H1 (cell line): ENCODE measurements around the gene VENTX. TPM values are rescaled to one million over a fixed set of nuclear protein-coding genes. Genes with fewer than 3 reads are reported as not detected.

Experiments
- CEBPB ChIP-seq: IDR thresholded peaks from 2 replicates; pipeline ENCODE4 v1.6.1; 2012; ENCODE audit warnings: low read depth, low read length
- PHF8 ChIP-seq: fragments of 200-600 bp; sonication (generic); conservative IDR thresholded peaks from 2 replicates; pipeline ENCODE4 v1.7.1; 2012; ENCODE audit warnings: low read depth, mild to moderate bottlenecking, inconsistent platforms, low read length, moderate library complexity
- ZNF274 ChIP-seq: IDR thresholded peaks from 2 replicates; pipeline ENCODE4 v1.7.0; 2012; ENCODE audit warnings: low read length, borderline replicate concordance; ENCODE audit errors: extremely low read depth
- polyA plus RNA-seq, 7 experiments: library from polyadenylated mRNA; depleted of rRNA in 3 of 7; stranded (reverse) in 5 of 7; unstranded in 2 of 7; fragments of >200 nt in 5 of 7; fragments of 200-250 nt in 2 of 7; gene quantifications; 1 replicate in 5 of 7; 2 replicates in 1 of 7; 4 replicates in 1 of 7; pipeline versions ENCODE4 v1.2.1 to v1.2.3, GENCODE V29; 2011 to 2013; ENCODE audit warnings: missing spikeins in 2 of 7, mixed read lengths in 2 of 7
- total RNA-seq: library from RNA; stranded (reverse); fragmentation: NEBNext Ultra II Directional; extraction: Animal tissue kit (Norgen Biotek cat#: 25700); gene quantifications from 2 replicates; pipeline ENCODE4 v1.2.1, GENCODE V29; 2021
- TF ChIP-seq, protein P1 (sequence below): fragments of 300-600 bp; sonication (generic); IDR thresholded peaks from 2 replicates; pipeline ENCODE4 v1.7.1; 2012; ENCODE audit warnings: low read length, moderate library complexity, mild to moderate bottlenecking, inconsistent platforms; ENCODE audit not compliant: insufficient replicate concordance
- TF ChIP-seq, protein P2 (sequence below): IDR thresholded peaks from 2 replicates; pipeline ENCODE4 v1.6.1; 2012; ENCODE audit warnings: low read length, inconsistent platforms

Gene VENTX
- total and polyA plus RNA-seq, 2 of the 8 experiments (the other 6 are each of a cell fraction or from before 2014, with no cell fraction given), result 5.6 TPM

DNA sequence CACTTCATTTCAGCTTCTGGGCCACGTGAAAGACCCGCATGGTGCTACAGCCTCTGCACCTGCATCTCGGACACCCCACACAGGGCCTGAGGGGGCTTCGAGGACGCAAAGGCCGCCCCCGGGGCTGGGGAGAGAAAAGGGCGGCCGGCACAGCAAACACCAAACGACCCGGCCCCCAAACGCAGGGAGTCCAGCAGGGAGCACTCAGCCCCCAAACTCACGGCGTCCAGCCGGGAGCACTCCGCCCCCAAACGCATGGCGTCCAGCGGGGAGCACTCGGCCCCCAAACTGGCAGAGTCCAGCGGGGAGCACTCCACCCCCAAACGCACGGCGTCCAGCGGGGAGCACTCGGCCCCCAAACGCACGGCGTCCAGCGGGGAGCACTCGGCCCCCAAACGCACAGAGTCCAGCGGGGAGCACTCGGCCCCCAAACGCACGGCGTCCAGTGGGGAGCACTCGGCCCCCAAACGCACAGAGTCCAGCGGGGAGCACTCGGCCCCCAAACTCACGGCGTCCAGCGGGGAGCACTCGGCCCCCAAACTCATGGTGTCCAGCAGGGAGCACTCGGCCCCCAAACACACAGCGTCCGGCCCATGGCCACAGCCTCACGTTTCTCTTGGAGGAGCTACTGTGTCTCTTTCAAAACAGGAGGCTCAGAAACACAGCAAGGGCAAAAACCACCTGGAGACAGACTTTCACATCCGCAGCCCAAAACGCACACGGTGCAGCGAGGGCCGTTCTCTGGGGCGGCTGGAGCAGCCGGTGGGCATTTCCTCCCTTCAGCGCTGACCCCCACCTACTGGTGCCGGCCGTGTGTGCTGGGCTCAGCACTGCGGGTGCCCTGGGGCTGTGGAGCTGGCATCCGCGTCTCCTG, 34.6 kb upstream of the VENTX start (continued):
- TF ChIP-seq, protein P1, sequence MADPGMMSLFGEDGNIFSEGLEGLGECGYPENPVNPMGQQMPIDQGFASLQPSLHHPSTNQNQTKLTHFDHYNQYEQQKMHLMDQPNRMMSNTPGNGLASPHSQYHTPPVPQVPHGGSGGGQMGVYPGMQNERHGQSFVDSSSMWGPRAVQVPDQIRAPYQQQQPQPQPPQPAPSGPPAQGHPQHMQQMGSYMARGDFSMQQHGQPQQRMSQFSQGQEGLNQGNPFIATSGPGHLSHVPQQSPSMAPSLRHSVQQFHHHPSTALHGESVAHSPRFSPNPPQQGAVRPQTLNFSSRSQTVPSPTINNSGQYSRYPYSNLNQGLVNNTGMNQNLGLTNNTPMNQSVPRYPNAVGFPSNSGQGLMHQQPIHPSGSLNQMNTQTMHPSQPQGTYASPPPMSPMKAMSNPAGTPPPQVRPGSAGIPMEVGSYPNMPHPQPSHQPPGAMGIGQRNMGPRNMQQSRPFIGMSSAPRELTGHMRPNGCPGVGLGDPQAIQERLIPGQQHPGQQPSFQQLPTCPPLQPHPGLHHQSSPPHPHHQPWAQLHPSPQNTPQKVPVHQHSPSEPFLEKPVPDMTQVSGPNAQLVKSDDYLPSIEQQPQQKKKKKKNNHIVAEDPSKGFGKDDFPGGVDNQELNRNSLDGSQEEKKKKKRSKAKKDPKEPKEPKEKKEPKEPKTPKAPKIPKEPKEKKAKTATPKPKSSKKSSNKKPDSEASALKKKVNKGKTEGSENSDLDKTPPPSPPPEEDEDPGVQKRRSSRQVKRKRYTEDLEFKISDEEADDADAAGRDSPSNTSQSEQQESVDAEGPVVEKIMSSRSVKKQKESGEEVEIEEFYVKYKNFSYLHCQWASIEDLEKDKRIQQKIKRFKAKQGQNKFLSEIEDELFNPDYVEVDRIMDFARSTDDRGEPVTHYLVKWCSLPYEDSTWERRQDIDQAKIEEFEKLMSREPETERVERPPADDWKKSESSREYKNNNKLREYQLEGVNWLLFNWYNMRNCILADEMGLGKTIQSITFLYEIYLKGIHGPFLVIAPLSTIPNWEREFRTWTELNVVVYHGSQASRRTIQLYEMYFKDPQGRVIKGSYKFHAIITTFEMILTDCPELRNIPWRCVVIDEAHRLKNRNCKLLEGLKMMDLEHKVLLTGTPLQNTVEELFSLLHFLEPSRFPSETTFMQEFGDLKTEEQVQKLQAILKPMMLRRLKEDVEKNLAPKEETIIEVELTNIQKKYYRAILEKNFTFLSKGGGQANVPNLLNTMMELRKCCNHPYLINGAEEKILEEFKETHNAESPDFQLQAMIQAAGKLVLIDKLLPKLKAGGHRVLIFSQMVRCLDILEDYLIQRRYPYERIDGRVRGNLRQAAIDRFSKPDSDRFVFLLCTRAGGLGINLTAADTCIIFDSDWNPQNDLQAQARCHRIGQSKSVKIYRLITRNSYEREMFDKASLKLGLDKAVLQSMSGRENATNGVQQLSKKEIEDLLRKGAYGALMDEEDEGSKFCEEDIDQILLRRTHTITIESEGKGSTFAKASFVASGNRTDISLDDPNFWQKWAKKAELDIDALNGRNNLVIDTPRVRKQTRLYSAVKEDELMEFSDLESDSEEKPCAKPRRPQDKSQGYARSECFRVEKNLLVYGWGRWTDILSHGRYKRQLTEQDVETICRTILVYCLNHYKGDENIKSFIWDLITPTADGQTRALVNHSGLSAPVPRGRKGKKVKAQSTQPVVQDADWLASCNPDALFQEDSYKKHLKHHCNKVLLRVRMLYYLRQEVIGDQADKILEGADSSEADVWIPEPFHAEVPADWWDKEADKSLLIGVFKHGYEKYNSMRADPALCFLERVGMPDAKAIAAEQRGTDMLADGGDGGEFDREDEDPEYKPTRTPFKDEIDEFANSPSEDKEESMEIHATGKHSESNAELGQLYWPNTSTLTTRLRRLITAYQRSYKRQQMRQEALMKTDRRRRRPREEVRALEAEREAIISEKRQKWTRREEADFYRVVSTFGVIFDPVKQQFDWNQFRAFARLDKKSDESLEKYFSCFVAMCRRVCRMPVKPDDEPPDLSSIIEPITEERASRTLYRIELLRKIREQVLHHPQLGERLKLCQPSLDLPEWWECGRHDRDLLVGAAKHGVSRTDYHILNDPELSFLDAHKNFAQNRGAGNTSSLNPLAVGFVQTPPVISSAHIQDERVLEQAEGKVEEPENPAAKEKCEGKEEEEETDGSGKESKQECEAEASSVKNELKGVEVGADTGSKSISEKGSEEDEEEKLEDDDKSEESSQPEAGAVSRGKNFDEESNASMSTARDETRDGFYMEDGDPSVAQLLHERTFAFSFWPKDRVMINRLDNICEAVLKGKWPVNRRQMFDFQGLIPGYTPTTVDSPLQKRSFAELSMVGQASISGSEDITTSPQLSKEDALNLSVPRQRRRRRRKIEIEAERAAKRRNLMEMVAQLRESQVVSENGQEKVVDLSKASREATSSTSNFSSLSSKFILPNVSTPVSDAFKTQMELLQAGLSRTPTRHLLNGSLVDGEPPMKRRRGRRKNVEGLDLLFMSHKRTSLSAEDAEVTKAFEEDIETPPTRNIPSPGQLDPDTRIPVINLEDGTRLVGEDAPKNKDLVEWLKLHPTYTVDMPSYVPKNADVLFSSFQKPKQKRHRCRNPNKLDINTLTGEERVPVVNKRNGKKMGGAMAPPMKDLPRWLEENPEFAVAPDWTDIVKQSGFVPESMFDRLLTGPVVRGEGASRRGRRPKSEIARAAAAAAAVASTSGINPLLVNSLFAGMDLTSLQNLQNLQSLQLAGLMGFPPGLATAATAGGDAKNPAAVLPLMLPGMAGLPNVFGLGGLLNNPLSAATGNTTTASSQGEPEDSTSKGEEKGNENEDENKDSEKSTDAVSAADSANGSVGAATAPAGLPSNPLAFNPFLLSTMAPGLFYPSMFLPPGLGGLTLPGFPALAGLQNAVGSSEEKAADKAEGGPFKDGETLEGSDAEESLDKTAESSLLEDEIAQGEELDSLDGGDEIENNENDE, result no peak
- TF ChIP-seq ZNF274 (no peak), CEBPB (no peak), PHF8 (no peak)
- TF ChIP-seq, protein P2, sequence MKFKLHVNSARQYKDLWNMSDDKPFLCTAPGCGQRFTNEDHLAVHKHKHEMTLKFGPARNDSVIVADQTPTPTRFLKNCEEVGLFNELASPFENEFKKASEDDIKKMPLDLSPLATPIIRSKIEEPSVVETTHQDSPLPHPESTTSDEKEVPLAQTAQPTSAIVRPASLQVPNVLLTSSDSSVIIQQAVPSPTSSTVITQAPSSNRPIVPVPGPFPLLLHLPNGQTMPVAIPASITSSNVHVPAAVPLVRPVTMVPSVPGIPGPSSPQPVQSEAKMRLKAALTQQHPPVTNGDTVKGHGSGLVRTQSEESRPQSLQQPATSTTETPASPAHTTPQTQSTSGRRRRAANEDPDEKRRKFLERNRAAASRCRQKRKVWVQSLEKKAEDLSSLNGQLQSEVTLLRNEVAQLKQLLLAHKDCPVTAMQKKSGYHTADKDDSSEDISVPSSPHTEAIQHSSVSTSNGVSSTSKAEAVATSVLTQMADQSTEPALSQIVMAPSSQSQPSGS, result no peak
